ENCODE data around the gene TRIM31. TPM values are rescaled to one million over a fixed set of nuclear protein-coding genes. Genes with fewer than 3 reads are reported as not detected.
A peak's percentile ranks its signal among the peaks of the same experiment; 100 is the strongest.

The TRIM31 gene
- total and polyA plus RNA-seq, 2 donors (not counting 3 experiments of a cell fraction or from before 2014, with no cell fraction given), result not detected

- CTCF ChIA-PET, result interaction anchor here (1.3 to 2.0 kb wide), 2 partner anchors 14 to 27 kb away, joined by 5 to 6 read pairs; partner anchors contain the start of gene POLR1H
- DNase-seq (ENCODE audit: low read depth, low spot score) (no peak), FAIRE-seq (no peak)
- no peak within 1 kb of the TSS for H3K9ac ChIP-seq (replicated peaks; ENCODE audit: extremely low read depth, insufficient read depth, low read length)
- H3K36me3 ChIP-seq (ENCODE audit: control insufficient read depth in 2 of 2, extremely low read depth in 1 of 2, insufficient read depth in 2 of 2, low read length in 2 of 2), result no peaks in the 10 kb centered on the region
- intact Hi-C loops (cut with micrococcal nuclease) (no loop called here), dilution Hi-C loops (cut with MboI; ENCODE audit: extremely low pct_ligation_motif_present, low sequenced_read_pairs) (no loop called here)
- TF ChIP-seq EZH2 (IDR thresholded peaks at IDR 0.05; ENCODE audit: borderline replicate concordance, low read depth, low read length, severe bottlenecking), result peak; percentile 96
- no peak for TF ChIP-seq MYC (IDR thresholded peaks at IDR 0.05; ENCODE audit: low read depth, low read length)
- no peak within 1 kb of the TSS for H2AFZ ChIP-seq (ENCODE audit: low read depth, low read length)
- BruUV-seq (replicated peaks), result no TSS peak
- no peaks in the 10 kb centered on the region for H4K20me1 ChIP-seq (replicated peaks; ENCODE audit: control insufficient read depth, extremely low read depth, insufficient read depth, low read length)
- peaks cover 3% of the 10 kb centered on the region for H3K4me1 ChIP-seq (ENCODE audit: control insufficient read depth, extremely low read depth, insufficient read depth, low read length)
- H3K27ac ChIP-seq (ENCODE audit: insufficient read depth, low read depth, low read length), result no peak within 1 kb of the TSS
- no peak within 1 kb of the TSS for H3K4me2 ChIP-seq (ENCODE audit: insufficient read depth, low read length)
- no peaks in the 10 kb centered on the region for H3K79me2 ChIP-seq (ENCODE audit: control insufficient read depth, insufficient read depth, low read length)
- H3K27me3 ChIP-seq (ENCODE audit: control insufficient read depth in 2 of 2, insufficient read depth in 2 of 2, low read length in 2 of 2), result peaks cover 83 to 99% of the 10 kb centered on the region in 2 experiments
- H3K9me1 ChIP-seq (replicated peaks; ENCODE audit: control insufficient read depth, extremely low read depth, insufficient read depth, low read length), result no peaks in the 10 kb centered on the region
- H3K4me3 ChIP-seq (replicated peaks in 1 of 3; ENCODE audit: insufficient read depth in 1 of 3, low read depth in 1 of 3, low read length in 3 of 3), result no peak within 1 kb of the TSS
- no peaks in the 10 kb centered on the region for H3K9me3 ChIP-seq (replicated peaks; ENCODE audit: control insufficient read depth, insufficient read depth, low read length)
- POLR2A ChIA-PET, result no interaction called here
These were observed 37.6 kb downstream of the TRIM31 start, which contains the start of gene RNF39 for GRCh38 chr6:30075094-30075789. TSS of gene RNF39 (minus strand) at chr6:30075769. CDS start at chr6:30075585, 184 bp downstream.

- dilution Hi-C loops (cut with MboI; ENCODE audit: extremely low pct_ligation_motif_present, low sequenced_read_pairs), result no loop called here
- H3K9me1 ChIP-seq (replicated peaks; ENCODE audit: control insufficient read depth, extremely low read depth, insufficient read depth, low read length), result no peaks in the 10 kb centered on the region
- H3K27ac ChIP-seq (ENCODE audit: insufficient read depth, low read depth, low read length), result no peak overlapping the region
- H3K36me3 ChIP-seq (ENCODE audit: control insufficient read depth in 2 of 2, extremely low read depth in 1 of 2, insufficient read depth in 2 of 2, low read length in 2 of 2), result no peaks in the 10 kb centered on the region
- no TSS peak for BruUV-seq (replicated peaks)
- H3K9me3 ChIP-seq (replicated peaks; ENCODE audit: control insufficient read depth, insufficient read depth, low read length), result no peaks in the 10 kb centered on the region
- no peak for FAIRE-seq
- H3K4me2 ChIP-seq (ENCODE audit: insufficient read depth, low read length), result no peak overlapping the region
- DNase-seq (ENCODE audit: low read depth, low spot score), result no peak
- no peak overlapping the region for H2AFZ ChIP-seq (ENCODE audit: low read depth, low read length)
- peaks cover 3% of the 10 kb centered on the region for H3K4me1 ChIP-seq (ENCODE audit: control insufficient read depth, extremely low read depth, insufficient read depth, low read length)
- POLR2A ChIA-PET, result no interaction called here
- peaks cover 81 to 92% of the 10 kb centered on the region in 2 experiments for H3K27me3 ChIP-seq (ENCODE audit: control insufficient read depth in 2 of 2, insufficient read depth in 2 of 2, low read length in 2 of 2)
- intact Hi-C loops (cut with micrococcal nuclease), result no loop called here
- TF ChIP-seq EZH2 (IDR thresholded peaks at IDR 0.05; ENCODE audit: borderline replicate concordance, low read depth, low read length, severe bottlenecking), result peak; percentile 75
- TF ChIP-seq MAX (IDR thresholded peaks at IDR 0.05; ENCODE audit: insufficient read depth, insufficient read length), result no peak
- CTCF ChIA-PET, result interaction anchor here (0.9 to 2.0 kb wide), 3 partner anchors 13 to 56 kb away, joined by 4 to 6 read pairs (median 5); partner anchors contain the start of gene POLR1H
- no peaks in the 10 kb centered on the region for H3K79me2 ChIP-seq (ENCODE audit: control insufficient read depth, insufficient read depth, low read length)
- no peaks in the 10 kb centered on the region for H4K20me1 ChIP-seq (replicated peaks; ENCODE audit: control insufficient read depth, extremely low read depth, insufficient read depth, low read length)
- no peak overlapping the region for H3K9ac ChIP-seq (replicated peaks; ENCODE audit: extremely low read depth, insufficient read depth, low read length)
- H3K4me3 ChIP-seq (replicated peaks in 1 of 3; ENCODE audit: insufficient read depth in 1 of 3, low read depth in 1 of 3, low read length in 3 of 3), result no peak overlapping the region
These were observed 38.4 kb downstream of the TRIM31 start for GRCh38 chr6:30074331-30075093.

Data from endothelial cell of umbilical vein (primary cell).